HEK293 (cell line): ENCODE results near the gene IZUMO2.

ENCODE experiments used
- CTCF ChIP-seq: fragments of 450-650 bp; formaldehyde crosslinking; IDR thresholded peaks from 2 replicates; pipeline ENCODE4 v1.5.1; 2016; ENCODE audit warnings: missing biosample characterization, missing genetic modification characterization
- PRDM1 ChIP-seq: fragments of 450-650 bp; formaldehyde crosslinking; IDR thresholded peaks from 2 replicates; pipeline ENCODE4; 2016; ENCODE audit warnings: missing biosample characterization, missing genetic modification characterization
- RBAK ChIP-seq: fragments of 450-650 bp; formaldehyde crosslinking; IDR thresholded peaks from 2 replicates; pipeline ENCODE4 v1.5.1; 2016; ENCODE audit warnings: missing biosample characterization, missing genetic modification characterization
- REST ChIP-seq: fragments of 450-650 bp; formaldehyde crosslinking; IDR thresholded peaks from 2 replicates; pipeline ENCODE4 v1.5.1; 2016; ENCODE audit warnings: missing biosample characterization, missing genetic modification characterization
- ZNF16 ChIP-seq: fragments of 450-650 bp; formaldehyde crosslinking; IDR thresholded peaks from 2 replicates; pipeline ENCODE4 v1.5.1; 2016; ENCODE audit warnings: low read depth, missing biosample characterization, missing genetic modification characterization

GRCh38 chr19:50196322-50196932 is 33.3 kb upstream of the IZUMO2 start:
- TF ChIP-seq CTCF (tag by site-specific recombination) (no peak), RBAK (tag by site-specific recombination) (no peak), ZNF16 (no peak), PRDM1 (tag by site-specific recombination) (no peak), REST (tag by site-specific recombination) (no peak)
